Measurements from ENCODE around the gene KASH5.
"Not testable (repeated sequence)": the region's sequence is repeated elsewhere in the genome, so short reads cannot be mapped to it uniquely, and the experiment has no call there.

KASH5 gene

GRCh38 chr19:49434907-49435583, 47.0 kb downstream of the KASH5 start:
- no peak for DNase-seq (ENCODE audit: low read depth in 1 of 2, low spot score in 1 of 2)

- DNase-seq (ENCODE audit: low read depth in 1 of 2, low spot score in 1 of 2) = no peak
These were observed 47.6 kb downstream of the KASH5 start for GRCh38 chr19:49435670-49436069.

DNA sequence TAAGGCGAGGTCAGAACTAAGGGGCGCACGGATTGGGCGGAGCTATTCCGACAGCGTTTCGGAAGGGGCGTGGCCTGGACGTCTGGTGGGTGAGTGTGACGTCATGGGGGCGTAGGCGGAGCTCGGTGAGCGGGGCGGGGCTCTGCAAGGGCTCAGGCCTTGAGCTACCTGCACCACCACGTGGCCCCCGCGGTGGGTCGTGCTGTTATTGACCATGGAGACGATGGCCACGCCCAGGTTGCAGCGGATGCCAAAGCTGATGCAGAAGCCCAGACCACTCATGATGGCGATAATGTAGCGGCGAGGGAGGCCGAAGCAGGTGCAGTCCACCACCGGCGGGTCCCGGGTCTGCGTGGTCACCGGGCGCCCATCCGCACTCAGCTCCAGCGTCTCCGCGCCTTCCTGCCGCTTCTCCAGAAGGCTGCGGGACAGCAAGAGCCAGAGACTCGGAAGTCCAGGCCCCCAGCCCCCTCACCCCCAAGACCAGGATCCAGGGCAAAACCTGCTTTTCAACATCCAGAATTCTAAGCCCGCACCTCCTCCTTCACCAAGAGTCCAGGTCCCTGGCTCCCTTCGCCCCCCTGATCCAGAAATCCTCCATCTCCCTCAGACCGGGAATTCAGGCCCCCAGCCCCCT, 48.5 kb downstream of the KASH5 start:
- no peak for DNase-seq (ENCODE audit: low read depth in 1 of 2, low spot score in 1 of 2)

GRCh38 chr19:49437231-49437630, 49.2 kb downstream of the KASH5 start:
- no peak for DNase-seq (ENCODE audit: low read depth in 1 of 2, low spot score in 1 of 2)

GRCh38 chr19:49438261-49438660, 50.2 kb downstream of the KASH5 start:
- no peak for DNase-seq (ENCODE audit: low read depth in 1 of 2, low spot score in 1 of 2)

- no peak for DNase-seq (ENCODE audit: low read depth in 1 of 2, low spot score in 1 of 2)
These were observed 51.8 kb downstream of the KASH5 start for GRCh38 chr19:49439836-49440235.

DNA sequence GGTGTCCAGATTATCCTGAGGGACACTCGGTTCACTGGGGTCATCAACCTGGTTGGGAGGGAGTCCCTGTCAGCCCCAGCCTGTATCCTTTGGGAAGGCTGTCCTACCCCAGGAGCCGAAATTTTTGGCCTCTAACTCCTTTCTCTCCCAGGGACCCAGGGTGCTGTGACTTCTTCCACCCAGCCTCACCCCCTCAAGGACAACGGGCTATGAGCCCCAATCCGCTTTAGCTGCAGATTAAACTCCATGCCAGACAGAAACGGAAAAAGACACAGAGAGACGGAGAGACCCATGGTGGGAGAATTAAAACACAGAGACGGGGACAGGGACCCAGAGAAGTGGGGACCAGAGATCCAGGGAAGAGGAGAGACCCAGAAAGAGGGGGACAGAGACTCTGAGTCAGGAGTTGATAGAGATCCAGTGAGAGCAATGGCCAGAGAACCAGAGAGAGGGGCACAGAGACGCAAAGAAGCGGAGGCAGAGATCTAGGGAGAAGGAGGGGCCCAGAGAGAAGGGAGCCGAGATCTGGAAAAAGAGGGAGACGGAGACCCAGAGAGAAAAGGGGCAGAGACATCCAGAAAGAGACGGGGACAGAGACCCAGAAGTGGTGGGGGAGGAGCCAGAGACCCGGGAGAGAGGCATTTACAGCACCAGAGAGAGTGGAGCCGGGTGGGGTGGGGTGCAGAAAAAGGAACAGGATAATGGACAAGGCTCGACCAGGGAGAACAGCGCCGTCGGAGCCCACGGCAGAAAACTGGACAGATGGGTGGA, 52.6 kb downstream of the KASH5 start:
- no peak for DNase-seq (ENCODE audit: low read depth in 1 of 2, low spot score in 1 of 2)

GRCh38 chr19:49441210-49441959, 53.3 kb downstream of the KASH5 start, which contains the start of gene SLC17A7:
TSS of gene SLC17A7 (minus strand) at chr19:49441527. CDS start at chr19:49441379, 148 bp downstream.
- no peak for DNase-seq (ENCODE audit: low read depth in 1 of 2, low spot score in 1 of 2)

DNA sequence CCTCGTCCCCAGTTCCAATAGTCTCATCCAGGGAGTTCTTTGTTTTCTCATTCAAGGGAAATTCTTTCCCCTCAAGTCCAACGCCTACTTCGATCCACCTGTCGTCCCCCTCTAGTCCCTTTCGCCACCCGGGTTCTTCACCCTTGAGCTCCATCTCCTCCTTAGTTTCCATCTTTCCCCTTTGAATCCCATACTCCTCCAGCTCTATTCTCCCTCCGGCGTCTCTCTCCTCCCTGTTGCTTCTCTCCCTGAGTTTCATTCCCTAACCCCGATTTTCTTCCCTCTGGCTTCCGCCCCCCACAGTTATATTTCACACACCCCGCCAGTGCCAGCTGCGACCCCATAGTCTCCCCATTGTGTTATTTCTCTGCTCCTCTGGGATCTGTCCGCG, 53.9 kb downstream of the KASH5 start:
- no peak for DNase-seq (ENCODE audit: low read depth in 1 of 2, low spot score in 1 of 2)

DNA sequence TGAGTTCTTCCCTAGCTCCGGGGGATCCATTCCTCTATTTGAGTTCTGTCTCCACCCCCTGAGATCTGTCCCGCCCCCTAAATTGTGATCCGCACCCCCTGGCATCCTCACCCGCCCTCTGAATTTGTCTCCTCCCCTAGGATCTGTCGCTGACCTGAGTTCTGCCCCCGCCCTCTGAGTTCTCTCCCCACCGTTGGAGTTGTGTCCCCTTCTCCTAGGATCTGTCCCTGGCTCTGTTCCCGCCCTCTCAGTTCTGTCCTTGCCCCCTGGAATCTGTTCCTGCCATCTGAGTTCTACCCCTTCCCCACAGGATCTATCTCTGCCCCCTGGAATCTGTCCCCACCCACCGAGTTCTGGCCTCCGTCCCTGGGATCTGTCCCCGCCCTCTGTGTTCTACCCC, 54.3 kb downstream of the KASH5 start:
- DNase-seq (ENCODE audit: low read depth in 1 of 2, low spot score in 1 of 2) = no peak

DNA sequence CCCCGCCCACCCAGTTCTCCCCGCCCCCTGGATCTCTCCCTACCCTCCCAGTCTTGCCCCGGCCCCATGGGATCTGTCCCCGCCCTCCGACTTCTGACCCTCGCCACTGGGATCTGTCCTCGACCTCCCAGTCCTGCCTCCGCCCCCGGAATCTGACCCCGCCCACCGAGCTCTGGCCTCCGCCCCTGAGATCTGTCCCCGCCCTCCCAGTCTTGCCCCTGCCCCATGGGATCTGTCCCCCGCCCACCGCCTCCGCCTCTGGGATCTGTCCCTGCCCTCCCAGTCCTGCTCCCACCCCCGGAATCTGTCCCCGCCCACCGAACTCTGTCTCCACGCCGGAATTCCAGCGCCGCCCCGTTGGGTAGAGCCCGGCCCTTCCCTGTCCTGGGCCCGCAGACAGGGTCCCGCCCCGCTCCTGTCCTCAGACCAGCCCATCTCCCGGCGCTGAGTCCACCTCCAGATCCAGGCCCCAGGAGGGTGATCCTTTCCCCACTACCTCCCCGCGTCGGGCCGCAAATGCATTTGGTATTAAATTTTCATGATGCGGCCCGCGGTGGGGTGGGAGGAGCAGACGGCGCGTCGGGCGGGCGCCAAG, 54.8 kb downstream of the KASH5 start:
- no peak for DNase-seq (ENCODE audit: low read depth in 1 of 2, low spot score in 1 of 2)

GRCh38 chr19:49443366-49444099, 55.5 kb downstream of the KASH5 start:
- DNase-seq (ENCODE audit: low read depth in 1 of 2, low spot score in 1 of 2) = peak; percentile 90 to 91

- not testable (repeated sequence) for DNase-seq (ENCODE audit: low read depth in 1 of 2, low spot score in 1 of 2)
These were observed 56.2 kb downstream of the KASH5 start for GRCh38 chr19:49444100-49444700.

- DNase-seq (ENCODE audit: low read depth in 1 of 2, low spot score in 1 of 2) = no peak
These were observed 57.9 kb downstream of the KASH5 start for GRCh38 chr19:49445997-49446396.

GRCh38 chr19:49447485-49448431, 59.7 kb downstream of the KASH5 start:
- DNase-seq (ENCODE audit: low read depth in 1 of 2, low spot score in 1 of 2) = no peak

DNA sequence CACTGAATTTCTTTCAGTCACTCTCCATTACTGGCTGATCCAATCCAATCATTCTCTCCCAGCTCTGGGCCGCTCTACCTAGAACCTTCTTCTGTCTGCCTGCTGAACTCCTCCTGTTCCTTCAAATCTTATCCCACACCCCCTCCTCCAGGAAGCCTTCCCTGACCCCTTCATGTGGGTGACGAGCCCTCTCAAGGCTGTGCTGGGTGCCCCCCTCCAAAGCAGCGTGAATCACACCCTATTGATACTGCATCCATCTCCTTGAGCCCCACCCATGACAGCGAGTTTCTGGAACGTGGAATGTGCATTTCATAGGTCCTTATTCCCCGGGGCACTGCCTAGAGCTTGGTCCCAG, 60.4 kb downstream of the KASH5 start:
- no peak for DNase-seq (ENCODE audit: low read depth in 1 of 2, low spot score in 1 of 2)

DNA sequence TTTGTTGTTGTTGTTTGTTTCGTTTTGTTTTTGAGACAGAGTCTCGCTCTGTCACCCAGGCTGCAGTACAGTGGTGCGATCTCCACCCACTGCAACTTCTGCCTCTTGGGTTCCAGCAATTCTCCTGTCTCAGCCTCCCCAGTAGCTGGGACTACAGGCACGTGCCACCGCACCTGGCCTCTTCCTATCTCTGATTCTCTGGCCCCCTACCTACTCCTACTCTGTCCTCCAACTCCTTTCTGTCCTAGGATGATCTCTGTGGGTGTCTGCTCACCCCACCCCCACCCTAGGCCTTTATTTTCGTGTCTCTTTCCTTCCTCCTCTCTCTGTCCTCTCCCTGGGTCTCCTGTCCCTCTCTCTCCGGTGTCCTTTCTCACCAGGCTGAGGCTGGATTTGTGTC, 62.4 kb downstream of the KASH5 start:
- no peak for DNase-seq (ENCODE audit: low read depth in 1 of 2, low spot score in 1 of 2)

GRCh38 chr19:49451430-49452181, 63.6 kb downstream of the KASH5 start, which contains the start of gene PIH1D1:
TSS of gene PIH1D1 (minus strand) at chr19:49451814. CDS start at chr19:49451574, 240 bp downstream.
- DNase-seq (ENCODE audit: low read depth in 1 of 2, low spot score in 1 of 2) = peak; percentile 75 to 96
